GM19238 (cell line): ENCODE data around the gene VSTM2B.

Experiments
- DNase-seq: peaks from one replicate; pipeline ENCODE4 v3.0.0; 2011; ENCODE audit warnings: low spot score; ENCODE audit not compliant: insufficient read length

Gene VSTM2B

DNA sequence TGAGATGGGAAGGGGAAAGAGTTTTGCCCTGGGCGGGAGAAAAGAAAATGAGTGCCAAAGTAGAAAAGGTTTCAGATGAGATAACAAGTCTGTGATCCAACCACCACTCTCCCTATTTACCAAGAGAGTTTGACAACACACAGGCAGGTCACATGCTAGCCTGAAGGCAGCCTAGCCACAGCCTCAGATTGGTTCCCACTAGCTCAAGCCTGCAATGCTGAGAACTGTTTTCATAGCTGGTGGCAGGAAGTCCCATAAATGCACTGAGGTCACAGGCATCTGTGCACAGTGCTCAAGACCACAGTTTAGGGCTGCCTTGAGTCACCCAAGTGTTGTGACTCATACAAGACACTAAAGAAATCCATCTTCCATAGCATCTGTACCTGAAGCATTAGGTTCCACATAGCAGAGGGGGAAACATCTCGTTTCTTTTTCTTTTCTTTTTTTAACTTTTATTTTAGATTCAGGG, 61.8 kb downstream of the VSTM2B start:
- no peak for DNase-seq

DNA sequence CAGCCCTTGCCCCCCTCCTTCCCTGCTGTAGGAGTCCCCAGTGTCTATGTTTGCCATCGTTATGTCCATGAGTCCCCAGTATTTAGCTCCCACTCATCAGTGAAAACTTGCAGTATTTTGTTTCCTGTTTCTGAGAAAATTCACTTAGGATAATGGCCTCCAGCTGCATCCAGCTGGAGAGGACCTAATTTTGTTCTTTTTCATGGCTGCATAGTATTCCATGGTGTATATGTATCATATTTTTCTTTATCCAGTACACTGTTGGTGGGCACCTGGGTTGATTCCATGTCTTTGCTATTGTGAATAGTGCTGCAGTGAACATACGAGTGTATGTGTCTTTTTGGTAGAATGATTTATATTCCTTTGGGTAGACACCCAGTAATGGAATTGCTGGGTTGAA, 62.3 kb downstream of the VSTM2B start:
- no peak for DNase-seq

DNA sequence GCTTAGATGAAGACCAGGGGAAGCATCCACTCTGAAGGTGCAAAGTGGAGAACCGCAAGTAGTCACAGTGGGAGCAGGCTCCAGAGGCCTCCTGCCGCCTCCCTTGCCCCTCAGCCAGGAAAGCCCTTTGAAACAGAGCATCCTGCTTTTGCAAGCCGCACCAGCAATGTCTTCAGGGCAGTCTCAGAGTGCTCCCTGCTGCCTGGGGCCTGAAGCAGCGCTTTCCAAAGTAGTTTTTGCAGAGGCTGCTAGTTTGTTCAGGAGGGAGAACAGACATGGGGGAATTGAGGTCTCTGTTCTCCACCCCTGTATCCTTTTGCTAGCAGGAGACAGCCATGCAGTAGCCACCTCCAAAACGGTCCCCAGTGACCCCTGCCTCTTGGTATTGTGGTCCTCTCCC, 64.5 kb downstream of the VSTM2B start:
- no peak for DNase-seq

DNA sequence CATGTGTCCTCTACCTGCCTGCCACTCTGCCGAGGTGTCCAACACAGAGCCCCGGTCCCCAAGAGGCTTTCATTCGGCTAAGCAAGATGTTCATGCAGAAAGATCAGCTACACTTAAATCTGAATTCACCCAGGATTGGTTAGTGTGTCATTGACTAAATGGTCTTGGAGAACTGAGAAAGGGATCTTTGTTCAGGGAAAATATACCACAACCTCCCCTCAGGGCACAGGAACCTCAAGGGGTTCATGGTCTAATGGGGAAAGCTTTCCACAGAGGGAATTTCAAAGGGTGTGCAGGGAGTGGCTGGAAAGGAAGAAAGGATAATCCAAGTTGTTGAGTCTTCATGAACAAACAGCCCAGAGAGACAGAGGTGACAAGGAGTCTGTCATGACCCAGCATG, 65.9 kb downstream of the VSTM2B start:
- no peak for DNase-seq

DNA sequence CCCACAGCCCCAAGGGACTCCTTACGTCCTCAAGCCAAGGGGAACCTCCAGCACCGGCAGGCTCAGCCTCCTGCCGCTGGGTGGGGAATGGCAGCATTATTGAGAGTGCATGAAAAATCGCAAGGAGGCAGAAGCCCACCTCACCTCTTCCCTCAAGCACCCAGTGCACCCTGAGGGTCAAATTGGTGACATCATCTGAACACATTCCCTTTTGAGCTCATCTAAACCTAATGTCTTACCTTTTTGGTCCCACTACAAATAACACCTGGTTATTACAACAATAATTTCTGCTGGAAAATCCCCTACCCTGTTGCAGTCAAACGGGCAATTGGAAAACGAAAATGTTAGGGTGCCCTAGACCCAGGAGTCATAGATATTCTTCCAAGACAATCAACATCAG, 68.1 kb downstream of the VSTM2B start:
- DNase-seq: no peak

DNA sequence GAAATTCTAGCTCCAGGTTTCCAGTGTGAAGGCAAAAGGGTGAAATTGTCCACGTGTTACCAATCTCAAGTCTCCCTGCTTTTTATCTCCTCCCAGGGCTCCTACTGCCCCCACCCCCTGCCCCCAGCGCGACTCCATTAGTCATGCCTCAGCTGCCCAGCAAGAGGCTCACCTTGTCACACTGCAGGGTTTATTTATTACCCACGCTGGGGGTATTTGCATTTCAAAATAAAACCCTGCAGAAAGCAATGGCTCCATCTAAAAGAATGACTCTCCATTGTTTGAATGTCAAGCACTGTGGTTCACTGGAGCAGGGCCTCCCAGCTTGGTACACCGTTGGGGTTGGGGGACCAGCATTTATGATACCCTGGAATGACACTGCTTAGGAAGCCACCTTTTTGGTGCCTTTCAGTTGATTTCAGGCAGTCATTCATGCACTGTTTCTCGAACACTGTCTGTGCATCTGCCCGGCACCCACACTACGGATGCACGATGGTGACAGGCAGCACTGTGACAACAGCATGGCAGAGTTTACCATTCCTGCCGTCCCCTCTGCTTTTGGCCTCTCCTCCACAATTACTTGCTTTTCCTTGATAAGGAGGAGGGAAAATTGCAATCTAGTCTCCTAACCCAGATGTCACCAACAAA, 70.4 kb downstream of the VSTM2B start:
- no peak for DNase-seq

DNA sequence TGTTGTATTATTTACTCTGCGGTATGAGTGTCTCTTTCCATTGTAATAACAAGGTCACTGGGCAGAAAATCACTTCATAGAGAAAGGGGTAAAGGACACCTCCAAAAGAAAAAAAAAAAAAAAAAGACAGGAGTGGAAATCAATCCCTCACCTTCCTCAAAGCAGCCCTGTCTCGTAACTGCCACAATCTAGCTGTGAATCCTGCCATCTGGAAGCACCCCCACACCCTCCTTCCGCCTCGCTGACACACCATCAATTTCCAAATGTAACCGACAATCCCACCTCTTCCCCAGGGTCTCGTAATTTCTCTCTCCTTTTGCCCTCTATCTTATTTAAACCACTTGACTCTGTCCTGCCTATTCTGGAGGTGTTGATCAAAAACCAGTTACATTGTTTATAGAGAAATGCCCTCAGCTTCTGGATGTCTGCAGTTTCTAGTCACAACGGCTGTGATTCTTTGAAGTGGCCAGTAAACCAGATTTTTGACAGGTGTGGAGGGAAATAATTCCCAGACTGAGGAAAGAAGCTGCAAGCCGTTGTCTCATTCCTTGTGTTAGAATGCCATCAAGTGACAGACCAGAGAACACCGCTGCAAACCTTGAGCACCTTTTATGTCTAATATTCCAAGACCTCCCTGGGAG, 71.2 kb downstream of the VSTM2B start:
- no peak for DNase-seq

DNA sequence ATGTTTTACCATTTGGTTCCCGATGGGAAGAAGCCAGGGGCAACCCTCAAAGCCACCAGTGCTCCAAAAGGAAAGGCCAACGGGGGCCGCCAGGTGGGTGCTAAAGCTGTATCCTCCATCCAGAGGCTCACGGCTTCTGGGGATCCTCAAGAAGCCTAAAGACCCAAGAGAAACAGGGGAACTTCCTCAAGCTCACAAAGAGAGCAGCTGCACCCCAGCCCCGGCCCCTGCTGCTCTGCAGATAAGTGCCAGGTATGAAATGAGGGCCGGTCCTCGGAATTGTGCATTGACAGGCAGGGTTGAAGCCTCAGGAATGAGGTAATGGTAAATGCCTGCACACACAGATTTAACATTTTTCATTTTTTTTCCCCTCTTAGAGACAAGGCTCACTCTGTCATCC, 72.2 kb downstream of the VSTM2B start:
- no peak for DNase-seq

DNA sequence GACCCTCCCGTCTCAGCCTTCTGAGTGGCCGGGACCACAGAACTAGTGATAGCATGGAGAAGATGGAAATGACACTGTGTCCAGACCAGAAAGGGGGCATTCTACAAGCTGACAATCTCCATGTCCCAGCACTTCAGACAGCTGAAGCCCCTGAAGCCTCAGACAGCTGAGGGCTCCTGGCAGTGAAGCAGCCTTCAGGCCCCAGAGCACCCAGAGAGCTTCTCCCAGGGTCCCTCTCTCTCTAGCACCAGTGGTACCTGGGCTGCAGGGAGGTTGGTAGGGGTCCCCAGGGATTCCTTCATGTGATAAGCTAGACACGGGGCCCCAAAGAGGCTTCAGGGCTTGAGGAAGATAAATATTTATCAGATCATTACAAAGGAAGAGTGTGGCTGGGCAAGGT, 72.7 kb downstream of the VSTM2B start:
- no peak for DNase-seq

DNA sequence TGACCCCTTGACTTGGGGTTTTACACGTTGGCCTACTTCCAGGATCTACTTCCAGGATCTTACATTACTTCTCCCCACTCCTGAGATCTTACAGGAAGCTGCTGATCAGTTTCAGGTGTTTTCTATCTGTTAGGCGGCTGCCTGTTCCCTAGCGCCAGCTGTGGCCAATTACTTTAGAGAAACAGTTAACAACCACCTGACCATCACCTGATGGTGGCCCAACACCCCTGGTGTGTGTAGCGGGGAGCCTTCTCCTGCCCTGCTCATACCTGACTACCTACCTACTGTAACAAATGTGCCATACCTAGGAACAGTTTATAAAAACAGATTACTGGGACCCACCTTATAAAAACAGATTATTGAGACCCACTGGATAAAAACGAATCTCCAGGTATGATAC, 77.5 kb downstream of the VSTM2B start:
- no peak for DNase-seq

DNA sequence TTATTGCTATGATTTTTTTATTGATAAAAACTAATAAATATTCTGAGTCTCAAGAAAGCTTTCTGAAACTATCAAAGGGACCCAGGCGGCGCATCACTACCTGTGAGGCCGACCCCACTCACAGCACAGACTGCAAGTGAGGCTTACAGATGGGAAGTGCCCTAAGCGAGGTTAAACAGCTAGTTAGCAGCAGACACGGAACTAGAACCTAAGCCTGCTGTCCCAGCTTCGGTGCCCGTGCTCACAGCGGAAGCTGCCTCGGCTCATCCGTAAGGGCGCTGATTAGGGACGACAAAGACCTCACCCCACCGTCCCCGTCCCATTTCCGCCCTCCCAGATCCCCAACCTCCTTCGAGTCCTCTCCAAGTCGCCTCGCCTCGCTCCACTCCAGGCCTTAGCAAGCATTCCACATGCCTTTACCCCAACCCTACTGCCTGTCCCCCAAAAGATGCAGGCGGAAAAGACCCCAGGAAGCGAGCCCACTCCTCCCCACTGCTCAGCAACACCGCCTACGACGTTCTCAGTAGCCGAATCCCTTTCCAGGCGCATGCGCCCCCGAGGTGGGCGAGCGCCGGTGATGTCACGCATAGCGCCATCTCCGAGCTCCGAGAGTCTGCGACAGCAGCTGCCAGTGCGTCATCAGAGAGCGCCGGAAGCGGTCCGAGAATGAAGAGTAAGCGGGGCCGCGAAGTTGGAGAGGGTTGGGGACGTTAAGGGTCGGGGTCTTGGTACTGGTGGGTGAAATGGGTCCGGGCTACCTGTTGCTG, 80.0 kb downstream of the VSTM2B start, which contains the start of gene POP4:
Gene POP4, plus strand, starts transcription at position 631 of the 767 bp plus-strand sequence. Its CDS starts 36 bp downstream, at position 667.
- peak; percentile 98 for DNase-seq

DNA sequence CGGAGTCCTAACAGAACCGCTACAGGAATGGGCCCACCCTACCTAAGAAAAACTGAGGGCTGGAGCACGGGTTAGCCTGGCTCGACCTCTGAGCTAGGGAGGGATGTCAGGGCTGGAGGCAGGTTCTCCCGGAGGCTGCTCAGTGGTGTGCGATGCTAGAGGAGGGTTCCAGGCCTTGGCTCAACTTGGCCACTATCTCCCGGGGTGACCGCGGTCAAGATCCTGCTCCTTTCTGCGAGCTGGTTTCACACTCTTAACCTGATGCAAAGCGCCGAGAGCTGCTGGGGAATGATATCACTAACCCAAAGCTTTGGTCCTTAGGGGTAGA, 80.6 kb downstream of the VSTM2B start:
- DNase-seq: no peak

DNA sequence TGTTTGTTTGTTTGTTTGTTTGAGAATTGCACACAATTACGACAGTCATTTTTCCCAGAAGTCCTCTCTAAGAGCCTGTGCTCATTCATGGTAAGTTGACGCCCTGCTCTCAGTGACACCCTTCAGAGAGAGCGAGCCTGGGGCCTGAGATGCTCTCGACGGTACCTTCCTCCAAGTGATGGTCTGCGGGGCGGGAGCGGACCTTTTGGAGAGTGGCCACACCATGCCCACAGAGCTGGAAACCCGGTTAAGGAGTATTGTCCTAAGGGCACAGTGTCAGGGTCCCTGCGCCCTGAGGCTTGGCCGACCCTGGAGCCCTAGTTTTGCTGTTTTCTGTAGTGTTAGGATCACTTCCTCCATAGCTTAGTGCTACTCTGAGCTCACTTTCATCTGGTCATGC, 83.8 kb downstream of the VSTM2B start:
- no peak for DNase-seq

DNA sequence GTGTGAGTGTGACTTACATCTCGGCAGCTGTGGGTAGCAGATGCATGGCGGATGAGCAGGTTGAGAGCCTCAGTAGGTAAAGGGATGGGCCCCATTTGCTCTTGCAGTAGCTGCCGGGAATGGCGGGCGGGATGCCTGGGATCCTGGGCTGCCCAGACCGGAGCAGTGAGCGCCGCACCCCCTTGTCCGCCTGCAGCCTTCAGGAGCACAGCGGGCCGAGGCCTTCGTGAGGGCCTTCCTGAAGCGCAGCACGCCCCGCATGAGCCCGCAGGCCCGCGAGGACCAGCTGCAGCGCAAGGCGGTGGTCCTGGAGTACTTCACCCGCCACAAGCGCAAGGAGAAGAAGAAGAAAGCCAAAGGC, 84.4 kb downstream of the VSTM2B start:
- no peak for DNase-seq

DNA sequence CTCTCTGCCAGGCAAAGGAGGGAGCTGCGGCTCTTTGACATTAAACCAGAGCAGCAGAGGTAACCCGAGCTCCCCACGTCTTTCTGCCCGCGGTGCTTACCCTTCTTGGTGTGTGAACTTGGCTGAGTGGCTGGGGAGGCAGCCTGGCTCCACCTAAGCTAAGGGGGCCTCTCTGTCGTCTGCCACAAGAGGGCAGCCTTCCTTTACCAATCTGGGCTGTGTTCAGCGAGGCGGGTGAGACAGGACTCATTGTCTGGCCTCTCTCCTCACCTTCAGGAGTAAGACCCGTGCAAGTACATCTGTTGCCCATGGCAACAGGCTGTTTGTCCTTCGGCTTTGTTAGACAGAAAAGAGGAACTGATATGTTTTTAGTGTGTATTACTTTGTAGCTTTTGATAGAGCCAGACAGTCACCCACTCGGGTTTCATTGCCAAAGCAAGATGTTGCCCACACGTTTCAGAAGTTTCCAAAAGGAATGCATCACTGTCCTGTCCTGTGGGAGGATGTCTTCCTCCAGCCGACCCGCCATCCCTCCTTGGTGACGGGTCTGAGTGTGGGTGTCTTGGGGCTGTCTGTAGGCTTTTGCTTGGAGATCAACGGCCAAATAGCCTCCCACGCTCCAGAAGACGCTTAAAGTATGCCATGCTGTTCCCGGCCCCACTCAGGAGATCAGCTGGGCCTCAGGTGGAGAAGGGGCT, 84.9 kb downstream of the VSTM2B start:
- DNase-seq: peak; percentile 81

DNA sequence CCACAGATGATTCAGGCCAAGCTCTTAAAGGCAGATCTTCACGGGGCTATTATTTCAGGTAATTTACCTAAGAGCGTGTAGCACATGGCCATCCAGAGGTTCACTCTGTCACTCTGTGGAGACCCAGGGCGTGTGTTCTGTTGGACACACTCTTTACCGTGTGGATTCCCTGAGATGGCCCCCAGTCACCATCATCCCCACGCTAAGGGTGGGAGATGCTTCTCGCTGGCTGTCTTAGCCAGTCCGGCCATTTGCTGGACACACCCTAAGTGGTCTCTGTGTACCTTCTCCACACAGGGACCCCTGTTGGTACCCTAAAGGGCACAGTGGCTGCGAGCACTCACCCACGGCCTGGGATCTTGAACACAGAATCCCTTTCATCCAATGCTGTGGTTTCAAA, 86.3 kb downstream of the VSTM2B start:
- DNase-seq: no peak

DNA sequence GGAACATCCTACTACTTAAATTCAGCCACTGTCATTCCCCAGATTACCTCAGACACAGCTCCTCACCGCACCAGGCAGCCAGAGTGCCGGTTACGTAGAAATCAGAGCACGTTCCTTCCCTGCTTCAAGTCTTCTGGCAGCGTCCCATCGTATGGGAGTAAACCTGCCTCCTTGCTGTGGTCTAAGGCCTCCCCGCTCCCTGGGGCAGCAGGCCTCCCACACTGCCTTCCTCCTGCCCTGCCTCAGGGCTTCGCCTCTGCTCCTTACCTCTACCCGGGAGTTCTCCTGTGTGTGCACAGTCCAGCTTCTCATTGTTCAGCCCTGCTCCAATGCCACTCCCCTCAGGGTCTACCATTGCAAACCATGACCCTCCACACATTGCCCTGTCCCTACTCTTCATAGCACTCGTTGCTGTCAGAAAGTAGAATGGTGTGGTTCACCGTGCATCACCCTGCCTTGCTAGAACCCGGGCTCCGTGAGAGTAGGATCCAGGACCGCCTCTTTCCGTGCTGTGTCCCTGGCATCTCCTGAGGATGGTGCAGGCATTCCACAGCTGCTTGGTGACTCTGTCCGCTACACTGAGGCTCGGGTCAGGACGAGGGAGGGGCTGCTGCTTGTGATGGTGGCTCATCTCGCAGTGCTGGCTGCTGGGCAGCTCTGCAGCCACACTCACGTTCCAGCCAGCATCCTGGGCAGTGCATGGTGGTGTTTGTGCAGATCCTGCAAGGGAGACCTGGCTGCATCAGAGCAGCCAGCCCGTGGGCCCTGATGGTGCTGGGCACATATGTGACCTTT, 87.2 kb downstream of the VSTM2B start:
- DNase-seq: no peak

DNA sequence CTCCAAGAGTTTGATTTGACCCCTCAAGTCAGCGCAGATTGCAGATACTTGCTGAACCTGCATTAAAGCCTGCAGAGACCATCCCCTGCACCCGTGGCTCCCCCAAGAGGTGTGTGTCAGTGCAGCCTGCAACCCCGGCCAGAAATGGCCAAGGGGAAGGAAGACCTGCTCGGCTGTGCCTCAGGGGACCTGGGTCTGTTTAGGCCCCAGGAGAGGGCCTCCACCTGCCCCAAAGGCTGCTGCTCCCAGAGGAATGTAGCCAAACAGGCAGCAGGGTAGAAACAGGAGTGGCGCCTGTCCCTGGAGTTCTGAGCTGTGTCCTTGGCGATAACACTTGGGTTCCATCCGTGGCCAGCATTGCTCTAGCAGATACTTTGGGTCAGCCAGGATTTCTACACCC, 88.3 kb downstream of the VSTM2B start:
- no peak for DNase-seq
